BJ (cell line): ENCODE measurements around the gene EBI3. TPM values are rescaled to one million over a fixed set of nuclear protein-coding genes. Genes with fewer than 3 reads are reported as not detected.
"Not testable (repeated sequence)": the region's sequence is repeated elsewhere in the genome, so short reads cannot be mapped to it uniquely, and the experiment has no call there.

Source experiments
- CTCF ChIA-PET: fragments of 350-600 bp; formaldehyde crosslinking; extraction: SDS; loops from one replicate; lab custom pipeline; 2021; ENCODE audit warnings: antibody characterized with exemption, inconsistent platforms; lab: Yijun Ruan, JAX
- POLR2A ChIA-PET: fragments of 300-600 bp; sonication (Branson Sonifier 250); formaldehyde crosslinking; extraction: SDS; loops from one replicate; lab custom pipeline; 2021; ENCODE audit warnings: antibody characterized with exemption; lab: Charles Lee
- DNase-seq: peaks from one replicate; pipeline ENCODE4 v3.0.0-alpha.2; 2011; ENCODE audit warnings: low read depth
- H3K27me3 ChIP-seq: 2 replicates; pipeline ENCODE4 v1.6.0; 2011; ENCODE audit warnings: low read length; ENCODE audit not compliant: control insufficient read depth, insufficient read depth
- H3K36me3 ChIP-seq: 2 replicates; pipeline ENCODE4 v1.5.1; 2011; ENCODE audit warnings: low read length; ENCODE audit not compliant: control insufficient read depth, insufficient read depth
- H3K4me3 ChIP-seq: 2 replicates; pipeline ENCODE4 v1.5.1; 2011; ENCODE audit warnings: low read depth, mild to moderate bottlenecking, control low read depth, low read length
- polyA plus RNA-seq: library from polyadenylated mRNA; depleted of rRNA; stranded (reverse); fragments of >200 nt; gene quantifications from 2 replicates; pipeline ENCODE4 v1.2.3, GENCODE V29; 2011
- TF ChIP-seq, protein P1 (sequence below): IDR thresholded peaks from 2 replicates; pipeline ENCODE4 v1.5.1; 2011; ENCODE audit warnings: low read depth, mild to moderate bottlenecking, control low read depth, inconsistent platforms, low read length, moderate library complexity; ENCODE audit not compliant: insufficient read depth

The EBI3 gene
- polyA plus RNA-seq, 1 experiment, result 1.2 TPM

DNA sequence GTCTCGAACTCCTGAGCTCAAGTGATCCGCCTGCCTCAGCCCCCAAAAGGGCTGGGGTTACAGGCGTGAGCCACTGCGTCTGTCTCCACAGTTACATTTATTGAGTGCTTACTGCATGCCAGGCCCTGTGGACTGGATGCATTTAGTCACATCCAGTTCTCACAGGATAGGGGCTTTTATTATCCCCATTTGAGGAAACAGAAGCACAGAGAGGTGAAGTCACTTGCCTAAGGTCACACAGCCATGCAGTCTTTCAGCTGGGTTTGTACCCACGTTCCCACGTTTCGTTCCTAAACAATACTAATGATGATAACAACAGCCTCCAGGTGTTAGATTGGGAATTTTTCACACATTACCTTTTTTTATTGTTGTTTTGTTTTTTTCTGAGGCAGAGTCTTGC lies 9.1 kb upstream of the EBI3 start:
- H3K4me3 ChIP-seq, result no peak overlapping the region
- H3K36me3 ChIP-seq, result no peaks in the 10 kb centered on the region
- ChIA-PET CTCF (interaction anchor here (2.1 to 2.4 kb wide), 2 partner anchors 12 to 13 kb away, joined by 7 to 9 read pairs; no protein-coding TSS in a partner anchor), POLR2A (no interaction called here)
- no peak for DNase-seq
- TF ChIP-seq, protein P1, sequence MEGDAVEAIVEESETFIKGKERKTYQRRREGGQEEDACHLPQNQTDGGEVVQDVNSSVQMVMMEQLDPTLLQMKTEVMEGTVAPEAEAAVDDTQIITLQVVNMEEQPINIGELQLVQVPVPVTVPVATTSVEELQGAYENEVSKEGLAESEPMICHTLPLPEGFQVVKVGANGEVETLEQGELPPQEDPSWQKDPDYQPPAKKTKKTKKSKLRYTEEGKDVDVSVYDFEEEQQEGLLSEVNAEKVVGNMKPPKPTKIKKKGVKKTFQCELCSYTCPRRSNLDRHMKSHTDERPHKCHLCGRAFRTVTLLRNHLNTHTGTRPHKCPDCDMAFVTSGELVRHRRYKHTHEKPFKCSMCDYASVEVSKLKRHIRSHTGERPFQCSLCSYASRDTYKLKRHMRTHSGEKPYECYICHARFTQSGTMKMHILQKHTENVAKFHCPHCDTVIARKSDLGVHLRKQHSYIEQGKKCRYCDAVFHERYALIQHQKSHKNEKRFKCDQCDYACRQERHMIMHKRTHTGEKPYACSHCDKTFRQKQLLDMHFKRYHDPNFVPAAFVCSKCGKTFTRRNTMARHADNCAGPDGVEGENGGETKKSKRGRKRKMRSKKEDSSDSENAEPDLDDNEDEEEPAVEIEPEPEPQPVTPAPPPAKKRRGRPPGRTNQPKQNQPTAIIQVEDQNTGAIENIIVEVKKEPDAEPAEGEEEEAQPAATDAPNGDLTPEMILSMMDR, result no peak
- no peaks in the 10 kb centered on the region for H3K27me3 ChIP-seq

GRCh38 chr19:4224470-4224869 lies 4.9 kb upstream of the EBI3 start:
- Histone ChIP-seq H3K27me3 (peaks cover 4% of the 10 kb centered on the region; the same call in 1 of the 2 replicates), H3K4me3 (no peak overlapping the region), H3K36me3 (no peaks in the 10 kb centered on the region)
- ChIA-PET CTCF (no interaction called here), POLR2A (no interaction called here)
- DNase-seq, result no peak
- TF ChIP-seq, protein P1, result no peak

DNA sequence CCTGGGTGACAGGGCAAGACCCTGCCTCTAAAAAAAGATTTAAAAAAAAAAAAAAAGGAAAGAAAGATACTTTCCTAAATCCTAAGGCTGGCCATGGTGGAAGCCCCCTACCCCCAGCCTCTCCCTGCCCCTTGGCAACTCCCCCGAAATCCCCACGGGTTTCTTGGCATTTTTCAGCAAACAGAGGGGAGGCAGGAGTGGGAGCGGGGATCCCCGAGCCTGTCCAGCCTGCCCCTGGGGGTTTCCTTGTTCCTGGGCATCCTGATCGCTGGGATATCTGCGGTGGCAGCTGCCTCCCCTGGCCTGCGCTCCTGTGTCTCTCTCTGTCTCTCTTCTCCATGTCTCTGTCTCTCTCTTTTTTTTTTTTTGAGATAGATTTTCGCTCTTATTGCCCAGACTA lies 3.4 kb upstream of the EBI3 start:
- CTCF ChIA-PET, result no interaction called here

GRCh38 chr19:4227771-4228170 lies 1.6 kb upstream of the EBI3 start:
- no peak overlapping the region for H3K4me3 ChIP-seq
- H3K27me3 ChIP-seq, result peaks cover 4% of the 10 kb centered on the region; the same call in 1 of the 2 replicates
- no peak for DNase-seq
- POLR2A ChIA-PET, result no interaction called here
- TF ChIP-seq, protein P1, result no peak
- H3K36me3 ChIP-seq, result no peaks in the 10 kb centered on the region
- CTCF ChIA-PET, result no interaction called here

More for the DNA sequence above, 3.4 kb upstream of the EBI3 start:
- Histone ChIP-seq H3K4me3 (no peak overlapping the region), H3K36me3 (no peaks in the 10 kb centered on the region), H3K27me3 (peaks cover 4% of the 10 kb centered on the region; the same call in 1 of the 2 replicates)
- no peak for DNase-seq
- POLR2A ChIA-PET, result no interaction called here
- TF ChIP-seq, protein P1, result no peak

- CTCF ChIA-PET, result no interaction called here
- peaks cover 4% of the 10 kb centered on the region; the same call in 1 of the 2 replicates for H3K27me3 ChIP-seq
- no peak overlapping the region for H3K4me3 ChIP-seq
- H3K36me3 ChIP-seq, result no peaks in the 10 kb centered on the region
- POLR2A ChIA-PET, result no interaction called here
- no peak for DNase-seq
- TF ChIP-seq, protein P1, result no peak
Measured at GRCh38 chr19:4228765-4229178, 551 bp upstream of the EBI3 start.

GRCh38 chr19:4230237-4230636 lies 914 bp downstream of the EBI3 start:
- not testable (repeated sequence) for H3K4me3 ChIP-seq
- CTCF ChIA-PET, result interaction anchor here (1.0 kb wide), 1 partner anchor 26 kb away, joined by 3 read pairs; no protein-coding TSS in a partner anchor

DNA sequence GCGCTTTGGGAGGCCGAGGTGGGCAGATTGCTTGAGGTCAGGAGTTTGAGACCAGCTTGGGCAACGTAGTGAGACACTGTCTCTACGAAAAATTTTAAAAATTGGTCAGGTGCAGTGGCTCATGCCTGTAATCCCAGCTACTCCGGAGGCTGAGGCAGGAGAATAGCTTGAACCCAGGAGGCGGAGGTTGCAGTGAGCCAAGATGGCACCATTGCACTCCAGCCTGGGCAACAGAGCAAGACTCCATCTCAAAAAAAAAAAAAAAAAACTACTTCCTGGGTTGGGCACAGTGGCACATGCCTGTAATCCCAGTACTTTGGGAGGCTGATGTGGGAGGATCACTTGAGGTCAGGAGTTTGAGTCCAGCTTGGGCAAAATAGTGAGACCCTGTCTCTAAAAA lies 2.2 kb downstream of the EBI3 start:
- CTCF ChIA-PET, result interaction anchor here (0.9 kb wide), 1 partner anchor 15 kb away, joined by 3 read pairs; the partner anchor contains the start of gene YJU2
- H3K36me3 ChIP-seq, POLR2A ChIA-PET, DNase-seq, H3K27me3 ChIP-seq, H3K4me3 ChIP-seq: not testable (repeated sequence)

More at GRCh38 chr19:4230237-4230636, 914 bp downstream of the EBI3 start:
- H3K27me3 ChIP-seq, POLR2A ChIA-PET, H3K36me3 ChIP-seq, DNase-seq: not testable (repeated sequence)

GRCh38 chr19:4232139-4232538 lies 2.8 kb downstream of the EBI3 start:
- H3K27me3 ChIP-seq, DNase-seq, POLR2A ChIA-PET, H3K36me3 ChIP-seq, H3K4me3 ChIP-seq: not testable (repeated sequence)
- CTCF ChIA-PET, result interaction anchor here (0.9 to 1.5 kb wide), 2 partner anchors 15 to 120 kb away, joined by 3 to 4 read pairs; partner anchors contain the start of gene YJU2
